ENCODE measurements around the gene RAB7A. TPM values are rescaled to one million over a fixed set of nuclear protein-coding genes. Genes with fewer than 3 reads are reported as not detected.

RAB7A gene
- total RNA-seq, 1 donor from 2014 or later, result 329 TPM

DNA sequence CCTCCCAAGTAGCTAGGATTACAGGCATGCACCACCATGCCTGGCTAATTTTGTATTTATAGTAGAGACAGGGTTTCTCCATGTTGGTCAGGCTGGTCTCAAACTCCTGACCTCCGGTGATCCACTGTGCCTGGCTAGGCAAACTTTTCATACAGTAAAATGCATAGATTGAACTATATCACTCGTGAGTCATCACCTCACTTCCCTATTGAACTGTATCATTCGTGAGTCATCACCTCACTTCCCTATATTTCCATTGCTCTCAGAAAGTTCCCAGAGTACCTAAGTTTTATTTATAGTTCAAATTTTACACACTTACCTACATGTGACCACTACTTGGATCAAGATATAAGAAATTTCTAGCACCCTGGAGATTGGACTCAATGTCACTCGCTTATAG lies 79.8 kb downstream of the RAB7A start:
- DNase-seq (ENCODE audit: low spot score), result no peak
- H3K36me3 Mint-ChIP-seq (ENCODE audit: low read depth), result peaks cover 41% of the 10 kb centered on the region
- intact Hi-C loops (cut with micrococcal nuclease), result loop anchor here (10.0 kb wide), 2 partner anchors 509 to 639 kb away; partner anchors contain the start of gene IFT122
- H3K4me1 Mint-ChIP-seq (ENCODE audit: low read depth), result peaks cover 67% of the 10 kb centered on the region
- no peaks in the 10 kb centered on the region for H3K27me3 Mint-ChIP-seq (ENCODE audit: insufficient read depth)
- H3K27ac Mint-ChIP-seq, result peak overlapping the region; percentile 81
- H3K4me3 Mint-ChIP-seq, result peak overlapping the region; percentile 52
- no peaks in the 10 kb centered on the region for H3K9me3 Mint-ChIP-seq

- H3K4me1 Mint-ChIP-seq (ENCODE audit: low read depth), result peaks cover 58% of the 10 kb centered on the region
- H3K9me3 Mint-ChIP-seq, result no peaks in the 10 kb centered on the region
- peaks cover 43% of the 10 kb centered on the region for H3K36me3 Mint-ChIP-seq (ENCODE audit: low read depth)
- H3K4me3 Mint-ChIP-seq, result no peak overlapping the region
- peak overlapping the region; percentile 81 for H3K27ac Mint-ChIP-seq
- intact Hi-C loops (cut with micrococcal nuclease), result loop anchor here (10.0 kb wide), 2 partner anchors 508 to 638 kb away; partner anchors contain the start of gene IFT122
- no peak for DNase-seq (ENCODE audit: low spot score)
- H3K27me3 Mint-ChIP-seq (ENCODE audit: insufficient read depth), result no peaks in the 10 kb centered on the region
These were observed 80.6 kb downstream of the RAB7A start for GRCh38 chr3:128806588-128806987.

GRCh38 chr3:128807186-128807830 lies 81.3 kb downstream of the RAB7A start:
- Mint-ChIP-seq H3K9me3 (no peaks in the 10 kb centered on the region), H3K27ac (peak overlapping the region; percentile 65), H3K36me3 (ENCODE audit: low read depth) (peaks cover 40% of the 10 kb centered on the region), H3K27me3 (ENCODE audit: insufficient read depth) (no peaks in the 10 kb centered on the region), H3K4me1 (ENCODE audit: low read depth) (peaks cover 51% of the 10 kb centered on the region), H3K4me3 (no peak overlapping the region)
- no peak for DNase-seq (ENCODE audit: low spot score)
- intact Hi-C loops (cut with micrococcal nuclease), result loop anchor here (10.0 kb wide), 2 partner anchors 507 to 637 kb away; partner anchors contain the start of gene IFT122

- intact Hi-C loops (cut with micrococcal nuclease), result loop anchor here (10.0 kb wide), 2 partner anchors 506 to 636 kb away; partner anchors contain the start of gene IFT122
- peaks cover 42% of the 10 kb centered on the region for H3K4me1 Mint-ChIP-seq (ENCODE audit: low read depth)
- H3K27ac Mint-ChIP-seq, result peak overlapping the region; percentile 75
- peaks cover 50% of the 10 kb centered on the region for H3K36me3 Mint-ChIP-seq (ENCODE audit: low read depth)
- H3K9me3 Mint-ChIP-seq, result no peaks in the 10 kb centered on the region
- H3K27me3 Mint-ChIP-seq (ENCODE audit: insufficient read depth), result no peaks in the 10 kb centered on the region
- DNase-seq (ENCODE audit: low spot score), result no peak
- H3K4me3 Mint-ChIP-seq, result no peak overlapping the region
These were observed 82.7 kb downstream of the RAB7A start for GRCh38 chr3:128808672-128809071.

- DNase-seq (ENCODE audit: low spot score), result no peak
- no peak overlapping the region for H3K4me3 Mint-ChIP-seq
- H3K4me1 Mint-ChIP-seq (ENCODE audit: low read depth), result peaks cover 8% of the 10 kb centered on the region
- intact Hi-C loops (cut with micrococcal nuclease), result no loop called here
- H3K36me3 Mint-ChIP-seq (ENCODE audit: low read depth), result peaks cover 60% of the 10 kb centered on the region
- no peaks in the 10 kb centered on the region for H3K27me3 Mint-ChIP-seq (ENCODE audit: insufficient read depth)
- H3K27ac Mint-ChIP-seq, result peak overlapping the region; percentile 72
- H3K9me3 Mint-ChIP-seq, result no peaks in the 10 kb centered on the region
These were observed 87.1 kb downstream of the RAB7A start for GRCh38 chr3:128813097-128813496.

- DNase-seq (ENCODE audit: low spot score), result no peak
- Mint-ChIP-seq H3K9me3 (no peaks in the 10 kb centered on the region), H3K27me3 (ENCODE audit: insufficient read depth) (no peaks in the 10 kb centered on the region), H3K36me3 (ENCODE audit: low read depth) (peaks cover 63% of the 10 kb centered on the region), H3K4me1 (ENCODE audit: low read depth) (peaks cover 9% of the 10 kb centered on the region), H3K27ac (no peak overlapping the region), H3K4me3 (no peak overlapping the region)
- intact Hi-C loops (cut with micrococcal nuclease), result no loop called here
These were observed 88.1 kb downstream of the RAB7A start for GRCh38 chr3:128814060-128814459.

- no peak overlapping the region for H3K27ac Mint-ChIP-seq
These were observed 88.7 kb downstream of the RAB7A start for GRCh38 chr3:128814519-128815317.

DNA sequence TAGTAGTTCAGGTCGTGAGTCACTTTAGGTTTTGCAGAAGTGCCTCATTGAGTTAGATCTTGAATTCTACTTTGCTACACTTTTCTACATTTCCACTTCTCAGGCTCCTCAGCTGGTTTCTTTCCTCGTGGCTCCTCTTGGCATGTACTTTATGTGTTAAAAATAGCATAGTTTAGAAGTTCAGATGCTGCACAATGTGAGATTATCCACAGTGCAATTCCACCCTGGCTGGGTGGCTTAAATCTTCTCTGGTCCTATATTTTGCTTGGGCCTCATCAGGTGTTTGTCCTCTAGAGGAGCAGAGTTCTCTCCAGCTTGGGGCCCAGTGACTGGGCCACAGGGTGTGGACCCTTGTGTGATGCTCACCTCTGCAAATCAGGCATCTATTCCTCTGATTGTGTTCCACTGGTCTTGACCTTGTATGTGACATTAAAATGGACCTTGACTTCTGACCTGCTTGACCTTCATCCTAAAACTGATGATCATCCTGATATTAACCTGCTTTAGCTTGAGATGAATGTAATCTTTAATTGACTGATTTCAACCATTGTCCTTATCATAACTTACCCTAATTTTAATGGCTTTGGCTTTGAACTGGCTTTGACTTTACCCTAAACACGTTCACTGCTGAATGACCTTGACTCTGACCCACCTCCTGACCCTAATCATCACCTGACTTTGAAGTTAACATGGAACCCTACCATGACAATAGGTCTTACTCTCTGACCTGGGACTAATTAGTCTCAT lies 89.5 kb downstream of the RAB7A start:
- Mint-ChIP-seq H3K4me1 (ENCODE audit: low read depth) (peaks cover 9% of the 10 kb centered on the region), H3K9me3 (no peaks in the 10 kb centered on the region), H3K4me3 (no peak overlapping the region), H3K27ac (no peak overlapping the region), H3K36me3 (ENCODE audit: low read depth) (peaks cover 64% of the 10 kb centered on the region), H3K27me3 (ENCODE audit: insufficient read depth) (no peaks in the 10 kb centered on the region)
- intact Hi-C loops (cut with micrococcal nuclease), result no loop called here
- no peak for DNase-seq (ENCODE audit: low spot score)

More at GRCh38 chr3:128814519-128815317, 88.7 kb downstream of the RAB7A start:
- H3K27me3 Mint-ChIP-seq (ENCODE audit: insufficient read depth), result no peaks in the 10 kb centered on the region
- H3K36me3 Mint-ChIP-seq (ENCODE audit: low read depth), result peaks cover 61% of the 10 kb centered on the region
- H3K4me1 Mint-ChIP-seq (ENCODE audit: low read depth), result peaks cover 9% of the 10 kb centered on the region
- DNase-seq (ENCODE audit: low spot score), result no peak
- no peaks in the 10 kb centered on the region for H3K9me3 Mint-ChIP-seq
- no peak overlapping the region for H3K4me3 Mint-ChIP-seq
- intact Hi-C loops (cut with micrococcal nuclease), result no loop called here

DNA sequence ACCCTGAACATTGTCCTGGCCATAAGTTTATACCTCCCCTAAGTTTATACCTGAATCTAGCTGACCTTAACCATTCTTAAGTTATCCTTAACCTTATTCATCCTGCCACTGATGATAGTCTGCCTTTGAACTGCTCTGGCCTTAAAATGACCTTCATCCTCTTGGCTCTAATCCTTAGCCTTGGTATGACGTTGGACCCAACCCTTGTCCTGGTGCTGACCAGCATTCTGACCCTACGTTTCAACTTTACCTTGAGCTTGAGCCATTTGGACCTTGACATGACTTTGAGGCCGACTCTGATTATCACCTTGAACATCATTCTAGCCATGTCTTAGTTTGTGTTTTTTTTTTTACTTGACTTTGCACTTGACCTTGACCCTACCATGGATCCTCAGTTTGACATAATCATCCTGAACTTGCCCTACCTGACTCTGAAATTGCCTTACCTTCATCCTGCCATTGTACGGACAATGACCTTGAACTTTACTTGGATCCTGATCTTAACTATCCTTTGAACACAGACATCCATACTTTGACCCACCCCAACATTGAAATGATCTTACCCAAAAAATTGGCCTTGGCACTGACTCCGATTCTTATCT lies 92.3 kb downstream of the RAB7A start:
- H3K27ac Mint-ChIP-seq, result peak overlapping the region; percentile 51
- intact Hi-C loops (cut with micrococcal nuclease), result no loop called here
- H3K4me1 Mint-ChIP-seq (ENCODE audit: low read depth), result peaks cover 9% of the 10 kb centered on the region
- no peak overlapping the region for H3K4me3 Mint-ChIP-seq
- H3K9me3 Mint-ChIP-seq, result no peaks in the 10 kb centered on the region
- peaks cover 51% of the 10 kb centered on the region for H3K36me3 Mint-ChIP-seq (ENCODE audit: low read depth)
- no peak for DNase-seq (ENCODE audit: low spot score)
- no peaks in the 10 kb centered on the region for H3K27me3 Mint-ChIP-seq (ENCODE audit: insufficient read depth)

- no peak for DNase-seq (ENCODE audit: low spot score)
- Mint-ChIP-seq H3K4me3 (no peak overlapping the region), H3K36me3 (ENCODE audit: low read depth) (peaks cover 39% of the 10 kb centered on the region), H3K27ac (no peak overlapping the region), H3K9me3 (no peaks in the 10 kb centered on the region), H3K4me1 (ENCODE audit: low read depth) (peaks cover 9% of the 10 kb centered on the region), H3K27me3 (ENCODE audit: insufficient read depth) (no peaks in the 10 kb centered on the region)
- intact Hi-C loops (cut with micrococcal nuclease), result no loop called here
These were observed 94.4 kb downstream of the RAB7A start for GRCh38 chr3:128820252-128820839.

- H3K27ac Mint-ChIP-seq, result no peak overlapping the region
- intact Hi-C loops (cut with micrococcal nuclease), result no loop called here
- H3K27me3 Mint-ChIP-seq (ENCODE audit: insufficient read depth), result no peaks in the 10 kb centered on the region
- H3K4me3 Mint-ChIP-seq, result no peak overlapping the region
- no peaks in the 10 kb centered on the region for H3K9me3 Mint-ChIP-seq
- DNase-seq (ENCODE audit: low spot score), result no peak
- H3K36me3 Mint-ChIP-seq (ENCODE audit: low read depth), result peaks cover 25% of the 10 kb centered on the region
- H3K4me1 Mint-ChIP-seq (ENCODE audit: low read depth), result peaks cover 8% of the 10 kb centered on the region
These were observed 97.0 kb downstream of the RAB7A start for GRCh38 chr3:128823008-128823407.

DNA sequence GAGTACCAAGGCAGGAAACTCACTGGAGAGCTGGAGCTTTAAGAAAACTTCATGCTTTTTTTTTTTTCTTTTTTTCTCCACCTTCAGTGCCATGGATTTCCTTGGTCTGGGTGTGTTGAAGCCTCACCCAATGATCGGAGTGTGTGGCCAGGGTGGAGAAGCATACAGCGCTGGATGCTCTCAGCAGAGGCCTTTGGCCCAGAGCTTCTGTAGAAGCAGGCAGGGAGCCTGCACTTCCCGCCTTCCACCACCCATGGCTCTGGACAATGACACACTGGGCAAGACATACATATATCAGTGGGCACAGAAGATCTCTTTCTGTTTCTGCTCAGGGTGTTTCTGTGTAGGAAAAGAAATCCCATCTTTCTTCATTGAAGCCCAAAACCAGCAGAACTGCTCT lies 97.6 kb downstream of the RAB7A start:
- intact Hi-C loops (cut with micrococcal nuclease), result no loop called here
- Mint-ChIP-seq H3K36me3 (ENCODE audit: low read depth) (peaks cover 19% of the 10 kb centered on the region), H3K4me1 (ENCODE audit: low read depth) (peaks cover 1% of the 10 kb centered on the region), H3K9me3 (no peaks in the 10 kb centered on the region), H3K4me3 (no peak overlapping the region), H3K27me3 (ENCODE audit: insufficient read depth) (no peaks in the 10 kb centered on the region), H3K27ac (no peak overlapping the region)
- DNase-seq (ENCODE audit: low spot score), result no peak

All from activated T-helper 1 cell treated with anti-CD3 and anti-CD28 coated beads, Interleukin-12 subunit alpha, Interleukin-12 subunit beta, Interleukin-2, Interleukin-4 antibody, amounts not matched to agents 30 ng/mL and 10 ng/mL and 1 ng/mL, durations not matched to agents 14 hours and 24 hours and 36 hours (primary cell).